GM23248 (cell line): ENCODE measurements around the gene CAMK2D.

Experiments
- EZH2 ChIP-seq: fragments of 200-600 bp; sonication (generic); IDR thresholded peaks from 2 replicates; pipeline ENCODE4 v1.6.1; 2018; ENCODE audit warnings: antibody characterized with exemption, mild to moderate bottlenecking; ENCODE audit not compliant: insufficient read depth, poor library complexity, severe bottlenecking
- EZH2phosphoT487 ChIP-seq: fragments of 200-600 bp; sonication (generic); IDR thresholded peaks from 2 replicates; pipeline ENCODE4 v1.6.1; 2018; ENCODE audit warnings: antibody characterized with exemption, moderate library complexity, mild to moderate bottlenecking, low read depth; ENCODE audit not compliant: insufficient read depth

DNA sequence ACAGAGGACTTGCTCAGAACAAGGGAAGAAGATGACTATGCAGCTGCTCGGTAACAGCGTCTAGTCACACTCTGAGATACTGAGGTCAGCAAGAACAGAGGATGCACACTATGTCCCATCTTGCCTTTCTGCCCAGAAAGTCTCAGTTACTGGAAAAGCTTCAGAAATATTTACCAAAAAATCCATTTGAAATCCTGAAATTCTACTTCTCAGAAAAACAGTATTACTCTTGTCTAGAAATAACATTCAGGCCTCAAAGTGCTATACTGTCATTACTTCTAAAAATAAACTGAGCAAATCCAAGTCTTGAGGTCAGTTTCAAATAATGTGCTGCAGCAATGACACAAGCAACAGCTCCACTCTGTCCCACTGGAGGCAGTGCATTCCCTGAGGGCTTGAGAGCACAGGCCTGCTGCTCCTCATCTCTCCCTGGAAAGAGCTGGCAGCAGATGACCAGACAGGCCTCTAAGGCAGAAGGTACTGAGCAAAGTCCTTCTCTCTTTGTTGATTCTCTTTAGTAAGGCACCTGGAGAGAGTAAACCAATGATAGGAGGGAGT lies 76.9 kb downstream of the CAMK2D start:
- TF ChIP-seq EZH2 (no peak), EZH2phosphoT487 (no peak)
